Caco-2 (cell line): ENCODE measurements around the gene ZNRD2. TPM values are rescaled to one million over a fixed set of nuclear protein-coding genes. Genes with fewer than 3 reads are reported as not detected.
A peak's percentile ranks its signal among the peaks of the same experiment; 100 is the strongest.

Experiments used
- BruUV-seq: library from RNA; stranded (reverse); fragments of 400-500 nt; replicated peaks from 2 replicates; lab custom pipeline; 2021; lab: Mats Ljungman, UMichigan
- CTCF ChIA-PET: fragments of 300-600 bp; sonication (Branson Sonifier 250); formaldehyde crosslinking; loops from one replicate; lab custom pipeline; 2022; ENCODE audit warnings: antibody characterized with exemption; lab: Charles Lee
- POLR2A ChIA-PET: fragments of 300-600 bp; sonication (Branson Sonifier 250); formaldehyde crosslinking; loops from one replicate; lab custom pipeline; 2022; ENCODE audit warnings: antibody characterized with exemption; lab: Charles Lee
- DNase-seq, 2 experiments: peaks; one replicate each; pipeline versions ENCODE4 v3.0.0 to v3.0.0-alpha.2; 2020 to 2022
- H3K27me3 ChIP-seq: replicated peaks from 2 replicates; pipeline ENCODE4 v1.6.0; 2011; ENCODE audit warnings: low read length; ENCODE audit not compliant: control insufficient read depth, insufficient read depth
- H3K36me3 ChIP-seq: 2 replicates; pipeline ENCODE4 v1.5.1; 2011; ENCODE audit warnings: low read length; ENCODE audit not compliant: control insufficient read depth, insufficient read depth
- H3K4me1 ChIP-seq: fragments of 250-450 bp; sonication (Bioruptor Pico); 2 replicates; pipeline ENCODE4 v1.5.1; 2020; ENCODE audit warnings: mild to moderate bottlenecking
- H3K4me3 ChIP-seq: 2 replicates; pipeline ENCODE4 v1.5.1; 2011; ENCODE audit warnings: low read depth, mild to moderate bottlenecking, control low read depth, low read length
- H3K9me3 ChIP-seq: fragments of 250-450 bp; sonication (Bioruptor Pico); 2 replicates; pipeline ENCODE4 v1.5.1; 2020; ENCODE audit warnings: mild to moderate bottlenecking, moderate library complexity
- H3K27ac Mint-ChIP-seq: one replicate; pipeline ENCODE4 v1.8.0; 2022; ENCODE audit warnings: mixed read lengths; ENCODE audit not compliant: unreplicated experiment
- H3K27me3 Mint-ChIP-seq: one replicate; pipeline ENCODE4 v1.8.0; 2022; ENCODE audit warnings: mixed read lengths; ENCODE audit not compliant: insufficient read depth, unreplicated experiment
- H3K36me3 Mint-ChIP-seq: one replicate; pipeline ENCODE4 v1.8.0; 2022; ENCODE audit warnings: mild to moderate bottlenecking, mixed read lengths; ENCODE audit not compliant: insufficient read depth, unreplicated experiment
- H3K4me1 Mint-ChIP-seq: one replicate; pipeline ENCODE4 v1.8.0; 2022; ENCODE audit warnings: low read depth, mixed read lengths; ENCODE audit not compliant: unreplicated experiment
- H3K4me3 Mint-ChIP-seq: one replicate; pipeline ENCODE4 v1.8.0; 2022; ENCODE audit warnings: mild to moderate bottlenecking, moderate library complexity, mixed read lengths; ENCODE audit not compliant: unreplicated experiment
- H3K9me3 Mint-ChIP-seq: one replicate; pipeline ENCODE4 v1.8.0; 2022; ENCODE audit warnings: mixed read lengths; ENCODE audit not compliant: unreplicated experiment
- intact Hi-C: fragments of 100-400 bp; cut with micrococcal nuclease; formaldehyde crosslinking; loops from one replicate; pipeline ENCODE4 v1.10.0; 2022; ENCODE audit not compliant: unreplicated experiment
- total RNA-seq: library from RNA; stranded (reverse); gene quantifications from 2 replicates; pipeline ENCODE4 v1.2.3, GENCODE V29; 2022
- TF ChIP-seq, protein P1 (sequence below), 2 experiments: fragments of 200-600 bp in 1 of 2; IDR thresholded peaks; 1 replicate in 1 of 2; 2 replicates in 1 of 2; pipeline versions ENCODE4 v1.5.1 to v1.8.0; 2011 to 2022; ENCODE audit warnings: antibody characterized with exemption in 1 of 2, control low read depth in 1 of 2, inconsistent platforms in 1 of 2, low read depth in 1 of 2, low read length in 1 of 2, mild to moderate bottlenecking in 1 of 2, moderate library complexity in 1 of 2; ENCODE audit not compliant: insufficient read depth in 1 of 2, severe bottlenecking in 1 of 2, unreplicated experiment in 1 of 2

The ZNRD2 gene
- total RNA-seq, 1 experiment from 2014 or later, result 53.9 TPM

DNA sequence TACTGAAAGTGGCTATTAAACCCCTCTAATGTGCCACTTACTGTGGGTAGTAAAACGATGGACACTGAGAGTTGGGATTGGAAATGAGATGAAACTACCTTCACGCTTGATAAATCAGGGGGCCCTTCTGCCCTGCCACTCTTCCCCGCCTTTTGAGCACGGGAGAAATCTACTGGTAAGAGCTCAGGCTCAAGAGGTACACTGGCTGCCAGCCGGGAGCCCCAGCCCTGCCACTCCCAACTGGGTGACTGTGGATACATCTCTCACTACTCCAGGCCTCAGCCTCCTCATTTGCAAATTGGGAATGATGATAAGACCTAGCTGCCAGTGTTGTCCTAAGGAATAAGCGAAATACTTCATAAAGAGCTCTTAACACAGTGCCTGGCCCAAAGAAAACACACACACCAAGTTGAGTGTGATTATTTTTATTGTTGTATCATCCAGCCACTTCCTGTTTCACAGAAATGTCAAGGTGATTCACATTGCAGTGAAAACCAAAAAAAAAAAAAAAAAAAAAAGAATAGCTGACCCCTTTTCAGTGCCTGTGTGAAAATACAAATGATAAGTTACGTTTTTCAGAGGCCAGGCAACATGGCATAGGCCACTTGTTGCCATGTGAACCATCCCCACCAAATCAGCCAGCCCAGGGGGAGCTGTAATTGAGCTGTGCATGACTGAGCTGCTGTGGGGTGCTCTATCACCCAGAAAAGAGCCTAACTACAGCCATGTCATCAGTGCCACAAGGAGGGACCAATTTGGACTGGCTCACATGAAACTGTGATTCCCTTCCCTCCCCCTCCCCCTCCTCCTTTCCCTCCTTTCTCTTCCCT lies 4.4 kb upstream of the ZNRD2 start:
- peaks cover 25% of the 10 kb centered on the region for H3K36me3 Mint-ChIP-seq
- H3K4me3 Mint-ChIP-seq, result no peak overlapping the region
- no peaks in the 10 kb centered on the region for H3K27me3 ChIP-seq
- peaks cover 24% of the 10 kb centered on the region for H3K4me1 Mint-ChIP-seq
- no peak overlapping the region for H3K27ac Mint-ChIP-seq
- peaks cover 10% of the 10 kb centered on the region; the same call in 1 of the 2 replicates for H3K4me1 ChIP-seq
- no peak overlapping the region for H3K4me3 ChIP-seq
- TF ChIP-seq, protein P1, sequence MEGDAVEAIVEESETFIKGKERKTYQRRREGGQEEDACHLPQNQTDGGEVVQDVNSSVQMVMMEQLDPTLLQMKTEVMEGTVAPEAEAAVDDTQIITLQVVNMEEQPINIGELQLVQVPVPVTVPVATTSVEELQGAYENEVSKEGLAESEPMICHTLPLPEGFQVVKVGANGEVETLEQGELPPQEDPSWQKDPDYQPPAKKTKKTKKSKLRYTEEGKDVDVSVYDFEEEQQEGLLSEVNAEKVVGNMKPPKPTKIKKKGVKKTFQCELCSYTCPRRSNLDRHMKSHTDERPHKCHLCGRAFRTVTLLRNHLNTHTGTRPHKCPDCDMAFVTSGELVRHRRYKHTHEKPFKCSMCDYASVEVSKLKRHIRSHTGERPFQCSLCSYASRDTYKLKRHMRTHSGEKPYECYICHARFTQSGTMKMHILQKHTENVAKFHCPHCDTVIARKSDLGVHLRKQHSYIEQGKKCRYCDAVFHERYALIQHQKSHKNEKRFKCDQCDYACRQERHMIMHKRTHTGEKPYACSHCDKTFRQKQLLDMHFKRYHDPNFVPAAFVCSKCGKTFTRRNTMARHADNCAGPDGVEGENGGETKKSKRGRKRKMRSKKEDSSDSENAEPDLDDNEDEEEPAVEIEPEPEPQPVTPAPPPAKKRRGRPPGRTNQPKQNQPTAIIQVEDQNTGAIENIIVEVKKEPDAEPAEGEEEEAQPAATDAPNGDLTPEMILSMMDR (IDR thresholded peaks at IDR 0.05; ENCODE audit: insufficient read depth in 1 of 2, low read depth in 1 of 2, low read length in 1 of 2, severe bottlenecking in 1 of 2, unreplicated experiment in 1 of 2), result no peak
- no peaks in the 10 kb centered on the region for H3K9me3 Mint-ChIP-seq
- intact Hi-C loops, result no loop called here
- no TSS peak for BruUV-seq
- no peaks in the 10 kb centered on the region for H3K9me3 ChIP-seq
- peaks cover 1% of the 10 kb centered on the region; the same call in 1 of the 2 replicates for H3K36me3 ChIP-seq
- CTCF ChIA-PET, result interaction anchor here (0.6 to 1.0 kb wide), 2 partner anchors 14 to 15 kb away, joined by 4 read pairs; no protein-coding TSS in a partner anchor
- DNase-seq, result no peak
- POLR2A ChIA-PET, result no interaction called here
- no peaks in the 10 kb centered on the region for H3K27me3 Mint-ChIP-seq

- peak overlapping the region; percentile 97 for H3K27ac Mint-ChIP-seq
- H3K4me3 ChIP-seq, result peak overlapping the region; percentile 99
- no peaks in the 10 kb centered on the region for H3K9me3 ChIP-seq
- intact Hi-C loops, result no loop called here
- TF ChIP-seq, protein P1 (IDR thresholded peaks at IDR 0.05; ENCODE audit: insufficient read depth in 1 of 2, low read depth in 1 of 2, low read length in 1 of 2, severe bottlenecking in 1 of 2, unreplicated experiment in 1 of 2), result no peak
- no peak for DNase-seq
- ChIA-PET POLR2A (interaction anchor here (0.9 to 1.1 kb wide), 6 partner anchors 9 to 198 kb away, joined by 3 to 7 read pairs (median 4); partner anchors contain the start of genes NEAT1 and PCNX3), CTCF (interaction anchor here (0.5 to 3.5 kb wide), 11 partner anchors 9 to 433 kb away, joined by 3 to 23 read pairs (median 4); partner anchors contain the start of genes EIF1AD and PCNX3)
- peaks cover 48% of the 10 kb centered on the region for H3K36me3 Mint-ChIP-seq
- peak overlapping the region; percentile 98 for H3K4me3 Mint-ChIP-seq
- no peaks in the 10 kb centered on the region for H3K27me3 ChIP-seq
- H3K27me3 Mint-ChIP-seq, result no peaks in the 10 kb centered on the region
- peaks cover 25% of the 10 kb centered on the region for H3K4me1 Mint-ChIP-seq
- no TSS peak for BruUV-seq
- H3K4me1 ChIP-seq, result peaks cover 25% of the 10 kb centered on the region
- peaks cover 1% of the 10 kb centered on the region for H3K36me3 ChIP-seq
- no peaks in the 10 kb centered on the region for H3K9me3 Mint-ChIP-seq
Observed at GRCh38 chr11:65569164-65569972, 909 bp upstream of the ZNRD2 start.

- BruUV-seq, result no TSS peak
- Histone ChIP-seq H3K9me3 (no peaks in the 10 kb centered on the region), H3K4me1 (peaks cover 36% of the 10 kb centered on the region), H3K27me3 (no peaks in the 10 kb centered on the region), H3K36me3 (peaks cover 1% of the 10 kb centered on the region), H3K4me3 (peak overlapping the region; percentile 99; the same call in 1 of the 2 replicates)
- TF ChIP-seq, protein P1 (IDR thresholded peaks at IDR 0.05; ENCODE audit: insufficient read depth in 1 of 2, low read depth in 1 of 2, low read length in 1 of 2, severe bottlenecking in 1 of 2, unreplicated experiment in 1 of 2), result no peak
- H3K27me3 Mint-ChIP-seq, result no peaks in the 10 kb centered on the region
- H3K4me3 Mint-ChIP-seq, result peak overlapping the region; percentile 98
- peaks cover 65% of the 10 kb centered on the region for H3K36me3 Mint-ChIP-seq
- DNase-seq, result peak in 1 of 2 experiments; percentile 33
- intact Hi-C loops, result loop anchor here (2.0 kb wide), 2 partner anchors 31 to 49 kb away; no protein-coding TSS in a partner anchor
- ChIA-PET CTCF (interaction anchor here (2.2 to 3.5 kb wide), 3 partner anchors 14 to 30 kb away, joined by 9 to 23 read pairs (median 9); no protein-coding TSS in a partner anchor), POLR2A (interaction anchor here (0.6 to 1.6 kb wide), 2 partner anchors 13 to 431 kb away, joined by 4 to 11 read pairs; partner anchors contain the start of genes BANF1, EIF1AD and LTBP3)
- no peaks in the 10 kb centered on the region for H3K9me3 Mint-ChIP-seq
- peaks cover 25% of the 10 kb centered on the region for H3K4me1 Mint-ChIP-seq
- H3K27ac Mint-ChIP-seq, result peak overlapping the region; percentile 92
Observed at GRCh38 chr11:65571420-65571819, 1.1 kb downstream of the ZNRD2 start.
